GM23338 (cell line): ENCODE measurements around the gene SYT14. TPM values are rescaled to one million over a fixed set of nuclear protein-coding genes. Genes with fewer than 3 reads are reported as not detected.

Experiments used
- ATAC-seq: fragments of 200-7000 bp; cut with Tn5 transposase; 3 replicates; pipeline ENCODE4 v1.9.1; 2020
- DNase-seq: peaks from one replicate; pipeline ENCODE4 v3.0.0-alpha.2; 2015; ENCODE audit warnings: low spot score
- H2AFZ ChIP-seq: fragments of 200-600 bp; sonication (generic); 2 replicates; pipeline ENCODE4 v1.8.0; 2016; ENCODE audit warnings: antibody characterized with exemption, mild to moderate bottlenecking, moderate library complexity
- H3F3A ChIP-seq: fragments of 200-600 bp; sonication (generic); replicated peaks from 2 replicates; pipeline ENCODE4 v1.8.0; 2017; ENCODE audit warnings: antibody characterized with exemption, mixed run types, low read depth
- H3K27ac ChIP-seq: fragments of 200-600 bp; sonication (generic); 2 replicates; pipeline ENCODE4 v1.6.1; 2016; ENCODE audit warnings: low read depth
- H3K27me3 ChIP-seq: fragments of 200-600 bp; sonication (generic); 2 replicates; pipeline ENCODE4 v1.8.0; 2016; ENCODE audit warnings: mild to moderate bottlenecking, mixed run types, moderate library complexity; ENCODE audit not compliant: insufficient read depth
- H3K36me3 ChIP-seq: fragments of 200-600 bp; sonication (generic); 2 replicates; pipeline ENCODE4 v1.8.0; 2016; ENCODE audit warnings: mild to moderate bottlenecking; ENCODE audit not compliant: insufficient read depth
- H3K4me1 ChIP-seq: fragments of 200-600 bp; sonication (generic); 2 replicates; pipeline ENCODE4 v1.8.0; 2016; ENCODE audit warnings: mild to moderate bottlenecking, moderate library complexity; ENCODE audit not compliant: insufficient read depth
- H3K4me2 ChIP-seq: fragments of 200-600 bp; sonication (generic); 2 replicates; pipeline ENCODE4 v1.7.1; 2017; ENCODE audit warnings: mixed run types
- H3K4me3 ChIP-seq: fragments of 200-600 bp; sonication (generic); 2 replicates; pipeline ENCODE4 v1.6.1; 2016; ENCODE audit warnings: mixed run types
- H3K79me2 ChIP-seq: fragments of 200-600 bp; sonication (generic); replicated peaks from 2 replicates; pipeline ENCODE4 v1.8.0; 2017; ENCODE audit warnings: mild to moderate bottlenecking; ENCODE audit not compliant: insufficient read depth
- H3K9me2 ChIP-seq: fragments of 200-600 bp; sonication (generic); 2 replicates; pipeline ENCODE4 v1.8.0; 2017; ENCODE audit not compliant: insufficient read depth
- H4K20me1 ChIP-seq: fragments of 200-600 bp; sonication (generic); replicated peaks from 2 replicates; pipeline ENCODE4 v1.8.0; 2017; ENCODE audit warnings: mild to moderate bottlenecking; ENCODE audit not compliant: insufficient read depth
- H3K27ac Mint-ChIP-seq: 2 replicates; pipeline ENCODE4 v1.8.0; 2020; ENCODE audit warnings: inconsistent platforms, mild to moderate bottlenecking, moderate library complexity, mixed read lengths
- H3K27me3 Mint-ChIP-seq: 3 replicates; pipeline ENCODE4 v1.8.0; 2022; ENCODE audit warnings: low read depth, mild to moderate bottlenecking, moderate library complexity, mixed read lengths, inconsistent platforms; ENCODE audit not compliant: insufficient read depth, poor library complexity
- H3K36me3 Mint-ChIP-seq: 3 replicates; pipeline ENCODE4 v1.8.0; 2021; ENCODE audit warnings: low read depth, mild to moderate bottlenecking, inconsistent platforms, moderate library complexity, mixed read lengths
- H3K4me1 Mint-ChIP-seq: 3 replicates; pipeline ENCODE4 v1.8.0; 2020; ENCODE audit warnings: mild to moderate bottlenecking, inconsistent platforms, mixed read lengths
- H3K4me3 Mint-ChIP-seq: 3 replicates; pipeline ENCODE4 v1.8.0; 2021; ENCODE audit warnings: moderate library complexity, mild to moderate bottlenecking, inconsistent platforms, mixed read lengths
- H3K9me3 Mint-ChIP-seq: 3 replicates; pipeline ENCODE4 v1.8.0; 2020; ENCODE audit warnings: moderate library complexity, mild to moderate bottlenecking, inconsistent platforms, mixed read lengths
- CREB1 ChIP-seq: fragments of 250-450 bp; sonication (Bioruptor Pico); IDR thresholded peaks from 2 replicates; pipeline ENCODE4 v1.5.0; 2020; ENCODE audit warnings: low read depth, mild to moderate bottlenecking, moderate library complexity
- EZH2phosphoT487 ChIP-seq: fragments of 200-600 bp; sonication (generic); IDR thresholded peaks from one replicate; pipeline ENCODE4 v1.8.1; 2018; ENCODE audit warnings: antibody characterized with exemption; ENCODE audit not compliant: unreplicated experiment
- POLR2AphosphoS5 ChIP-seq: IDR thresholded peaks from 2 replicates; pipeline ENCODE4 v1.6.1; 2016; ENCODE audit warnings: antibody characterized with exemption, low read depth
- STAT1 ChIP-seq: IDR thresholded peaks from one replicate; pipeline ENCODE4 v1.6.1; 2016; ENCODE audit warnings: antibody characterized with exemption; ENCODE audit not compliant: unreplicated experiment
- ZNF114 ChIP-seq: fragments of 250-450 bp; sonication (Bioruptor Pico); IDR thresholded peaks from 2 replicates; pipeline ENCODE4 v1.5.0; 2020; ENCODE audit warnings: mild to moderate bottlenecking, moderate library complexity
- polyA plus RNA-seq: library from polyadenylated mRNA; unstranded; fragments of >200 nt; fragmentation: Nextera tagmentation; extraction: Ambion mirVana; gene quantifications from 2 replicates; pipeline ENCODE4 v1.2.1, GENCODE V29; 2016
- total RNA-seq: library from RNA; depleted of rRNA; stranded (reverse); fragments of >200 nt; shearing (Covaris generic); gene quantifications from 2 replicates; pipeline ENCODE4 v1.2.3, GENCODE V29; 2014
- TF ChIP-seq, protein P1 (sequence below): fragments of 250-450 bp; sonication (Bioruptor Pico); IDR thresholded peaks from 2 replicates; pipeline ENCODE4 v1.5.0; 2020; ENCODE audit warnings: mild to moderate bottlenecking, moderate library complexity
- TF ChIP-seq, protein P2 (sequence below), 2 experiments: fragments of 200-600 bp in 1 of 2; sonication (generic) in 1 of 2; conservative IDR thresholded peaks; 2 replicates each; pipeline versions ENCODE4 v1.5.1 to v1.6.1; 2016 to 2017; ENCODE audit warnings: antibody characterized with exemption in 2 of 2, low read depth in 2 of 2, mild to moderate bottlenecking in 2 of 2, moderate library complexity in 1 of 2
- TF ChIP-seq, protein P3 (sequence below): IDR thresholded peaks from 2 replicates; pipeline ENCODE4 v1.6.1; 2016; ENCODE audit warnings: antibody characterized with exemption
- TF ChIP-seq, protein P4 (sequence below): IDR thresholded peaks from one replicate; pipeline ENCODE4 v1.6.1; 2018; ENCODE audit warnings: antibody characterized with exemption; ENCODE audit not compliant: unreplicated experiment

The SYT14 gene
- total and polyA plus RNA-seq, 2 experiments from 2014 or later, result 5.2 to 22.4 TPM

DNA sequence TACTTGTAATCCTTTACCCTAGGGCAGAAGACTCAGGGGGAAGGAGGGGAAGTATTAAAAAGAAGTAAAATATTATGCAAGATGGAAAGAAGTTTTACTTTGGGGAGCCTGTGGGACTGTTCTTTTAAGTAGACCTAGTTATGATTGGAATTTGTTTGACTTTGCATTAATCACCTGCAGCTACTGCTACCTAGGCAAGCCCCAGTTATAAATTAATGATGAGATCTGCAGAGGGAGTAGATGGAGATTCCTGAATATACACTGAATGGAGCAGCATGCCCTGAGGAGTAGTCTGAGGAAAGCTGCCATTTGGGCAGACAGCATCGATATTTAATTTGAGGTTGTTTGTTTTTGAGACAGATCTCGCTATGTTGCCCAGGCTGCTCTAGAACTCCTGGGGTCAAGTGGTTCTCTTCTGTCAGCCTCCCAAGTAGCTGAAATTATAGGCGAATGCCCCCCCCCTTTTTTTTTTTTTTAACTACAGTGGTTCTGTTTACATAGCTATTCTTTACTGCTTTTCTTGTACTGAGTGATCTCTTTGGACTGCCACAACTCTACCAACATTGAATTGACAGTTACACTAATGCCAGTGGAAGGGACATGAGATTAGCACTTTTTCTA lies 213.1 kb downstream of the SYT14 start:
- Mint-ChIP-seq H3K27me3 (no peaks in the 10 kb centered on the region), H3K27ac (no peak overlapping the region), H3K9me3 (no peaks in the 10 kb centered on the region), H3K36me3 (no peaks in the 10 kb centered on the region), H3K4me1 (no peaks in the 10 kb centered on the region), H3K4me3 (no peak overlapping the region)
- Histone ChIP-seq H3K27me3 (no peaks in the 10 kb centered on the region), H3F3A (no peaks in the 10 kb centered on the region), H3K4me2 (no peak overlapping the region), H4K20me1 (no peaks in the 10 kb centered on the region), H3K27ac (no peak overlapping the region), H2AFZ (no peak overlapping the region), H3K4me1 (no peaks in the 10 kb centered on the region), H3K9me2 (no peaks in the 10 kb centered on the region; the same call in 1 of the 2 replicates), H3K4me3 (no peak overlapping the region), H3K79me2 (no peaks in the 10 kb centered on the region), H3K36me3 (no peaks in the 10 kb centered on the region)
- ATAC-seq (no peak), DNase-seq (no peak)
- TF ChIP-seq, protein P1, sequence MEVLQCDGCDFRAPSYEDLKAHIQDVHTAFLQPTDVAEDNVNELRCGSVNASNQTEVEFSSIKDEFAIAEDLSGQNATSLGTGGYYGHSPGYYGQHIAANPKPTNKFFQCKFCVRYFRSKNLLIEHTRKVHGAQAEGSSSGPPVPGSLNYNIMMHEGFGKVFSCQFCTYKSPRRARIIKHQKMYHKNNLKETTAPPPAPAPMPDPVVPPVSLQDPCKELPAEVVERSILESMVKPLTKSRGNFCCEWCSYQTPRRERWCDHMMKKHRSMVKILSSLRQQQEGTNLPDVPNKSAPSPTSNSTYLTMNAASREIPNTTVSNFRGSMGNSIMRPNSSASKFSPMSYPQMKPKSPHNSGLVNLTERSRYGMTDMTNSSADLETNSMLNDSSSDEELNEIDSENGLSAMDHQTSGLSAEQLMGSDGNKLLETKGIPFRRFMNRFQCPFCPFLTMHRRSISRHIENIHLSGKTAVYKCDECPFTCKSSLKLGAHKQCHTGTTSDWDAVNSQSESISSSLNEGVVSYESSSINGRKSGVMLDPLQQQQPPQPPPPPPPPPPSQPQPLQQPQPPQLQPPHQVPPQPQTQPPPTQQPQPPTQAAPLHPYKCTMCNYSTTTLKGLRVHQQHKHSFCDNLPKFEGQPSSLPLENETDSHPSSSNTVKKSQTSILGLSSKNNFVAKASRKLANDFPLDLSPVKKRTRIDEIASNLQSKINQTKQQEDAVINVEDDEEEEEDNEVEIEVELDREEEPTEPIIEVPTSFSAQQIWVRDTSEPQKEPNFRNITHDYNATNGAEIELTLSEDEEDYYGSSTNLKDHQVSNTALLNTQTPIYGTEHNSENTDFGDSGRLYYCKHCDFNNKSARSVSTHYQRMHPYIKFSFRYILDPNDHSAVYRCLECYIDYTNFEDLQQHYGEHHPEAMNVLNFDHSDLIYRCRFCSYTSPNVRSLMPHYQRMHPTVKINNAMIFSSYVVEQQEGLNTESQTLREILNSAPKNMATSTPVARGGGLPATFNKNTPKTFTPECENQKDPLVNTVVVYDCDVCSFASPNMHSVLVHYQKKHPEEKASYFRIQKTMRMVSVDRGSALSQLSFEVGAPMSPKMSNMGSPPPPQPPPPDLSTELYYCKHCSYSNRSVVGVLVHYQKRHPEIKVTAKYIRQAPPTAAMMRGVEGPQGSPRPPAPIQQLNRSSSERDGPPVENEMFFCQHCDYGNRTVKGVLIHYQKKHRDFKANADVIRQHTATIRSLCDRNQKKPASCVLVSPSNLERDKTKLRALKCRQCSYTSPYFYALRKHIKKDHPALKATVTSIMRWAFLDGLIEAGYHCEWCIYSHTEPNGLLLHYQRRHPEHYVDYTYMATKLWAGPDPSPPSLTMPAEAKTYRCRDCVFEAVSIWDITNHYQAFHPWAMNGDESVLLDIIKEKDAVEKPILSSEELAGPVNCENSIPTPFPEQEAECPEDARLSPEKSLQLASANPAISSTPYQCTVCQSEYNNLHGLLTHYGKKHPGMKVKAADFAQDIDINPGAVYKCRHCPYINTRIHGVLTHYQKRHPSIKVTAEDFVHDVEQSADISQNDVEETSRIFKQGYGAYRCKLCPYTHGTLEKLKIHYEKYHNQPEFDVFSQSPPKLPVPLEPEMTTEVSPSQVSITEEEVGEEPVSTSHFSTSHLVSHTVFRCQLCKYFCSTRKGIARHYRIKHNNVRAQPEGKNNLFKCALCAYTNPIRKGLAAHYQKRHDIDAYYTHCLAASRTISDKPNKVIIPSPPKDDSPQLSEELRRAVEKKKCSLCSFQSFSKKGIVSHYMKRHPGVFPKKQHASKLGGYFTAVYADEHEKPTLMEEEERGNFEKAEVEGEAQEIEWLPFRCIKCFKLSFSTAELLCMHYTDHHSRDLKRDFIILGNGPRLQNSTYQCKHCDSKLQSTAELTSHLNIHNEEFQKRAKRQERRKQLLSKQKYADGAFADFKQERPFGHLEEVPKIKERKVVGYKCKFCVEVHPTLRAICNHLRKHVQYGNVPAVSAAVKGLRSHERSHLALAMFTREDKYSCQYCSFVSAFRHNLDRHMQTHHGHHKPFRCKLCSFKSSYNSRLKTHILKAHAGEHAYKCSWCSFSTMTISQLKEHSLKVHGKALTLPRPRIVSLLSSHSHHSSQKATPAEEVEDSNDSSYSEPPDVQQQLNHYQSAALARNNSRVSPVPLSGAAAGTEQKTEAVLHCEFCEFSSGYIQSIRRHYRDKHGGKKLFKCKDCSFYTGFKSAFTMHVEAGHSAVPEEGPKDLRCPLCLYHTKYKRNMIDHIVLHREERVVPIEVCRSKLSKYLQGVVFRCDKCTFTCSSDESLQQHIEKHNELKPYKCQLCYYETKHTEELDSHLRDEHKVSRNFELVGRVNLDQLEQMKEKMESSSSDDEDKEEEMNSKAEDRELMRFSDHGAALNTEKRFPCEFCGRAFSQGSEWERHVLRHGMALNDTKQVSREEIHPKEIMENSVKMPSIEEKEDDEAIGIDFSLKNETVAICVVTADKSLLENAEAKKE (CRISPR knock-in tag), result no peak
- TF ChIP-seq CREB1 (CRISPR knock-in tag) (no peak), ZNF114 (CRISPR knock-in tag) (no peak), POLR2AphosphoS5 (no peak), EZH2phosphoT487 (no peak), STAT1 (no peak)
- TF ChIP-seq, protein P2, sequence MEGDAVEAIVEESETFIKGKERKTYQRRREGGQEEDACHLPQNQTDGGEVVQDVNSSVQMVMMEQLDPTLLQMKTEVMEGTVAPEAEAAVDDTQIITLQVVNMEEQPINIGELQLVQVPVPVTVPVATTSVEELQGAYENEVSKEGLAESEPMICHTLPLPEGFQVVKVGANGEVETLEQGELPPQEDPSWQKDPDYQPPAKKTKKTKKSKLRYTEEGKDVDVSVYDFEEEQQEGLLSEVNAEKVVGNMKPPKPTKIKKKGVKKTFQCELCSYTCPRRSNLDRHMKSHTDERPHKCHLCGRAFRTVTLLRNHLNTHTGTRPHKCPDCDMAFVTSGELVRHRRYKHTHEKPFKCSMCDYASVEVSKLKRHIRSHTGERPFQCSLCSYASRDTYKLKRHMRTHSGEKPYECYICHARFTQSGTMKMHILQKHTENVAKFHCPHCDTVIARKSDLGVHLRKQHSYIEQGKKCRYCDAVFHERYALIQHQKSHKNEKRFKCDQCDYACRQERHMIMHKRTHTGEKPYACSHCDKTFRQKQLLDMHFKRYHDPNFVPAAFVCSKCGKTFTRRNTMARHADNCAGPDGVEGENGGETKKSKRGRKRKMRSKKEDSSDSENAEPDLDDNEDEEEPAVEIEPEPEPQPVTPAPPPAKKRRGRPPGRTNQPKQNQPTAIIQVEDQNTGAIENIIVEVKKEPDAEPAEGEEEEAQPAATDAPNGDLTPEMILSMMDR (conservative IDR thresholded peaks at IDR 0.05; ENCODE audit: low read depth in 2 of 2), result no peak
- TF ChIP-seq, protein P3, sequence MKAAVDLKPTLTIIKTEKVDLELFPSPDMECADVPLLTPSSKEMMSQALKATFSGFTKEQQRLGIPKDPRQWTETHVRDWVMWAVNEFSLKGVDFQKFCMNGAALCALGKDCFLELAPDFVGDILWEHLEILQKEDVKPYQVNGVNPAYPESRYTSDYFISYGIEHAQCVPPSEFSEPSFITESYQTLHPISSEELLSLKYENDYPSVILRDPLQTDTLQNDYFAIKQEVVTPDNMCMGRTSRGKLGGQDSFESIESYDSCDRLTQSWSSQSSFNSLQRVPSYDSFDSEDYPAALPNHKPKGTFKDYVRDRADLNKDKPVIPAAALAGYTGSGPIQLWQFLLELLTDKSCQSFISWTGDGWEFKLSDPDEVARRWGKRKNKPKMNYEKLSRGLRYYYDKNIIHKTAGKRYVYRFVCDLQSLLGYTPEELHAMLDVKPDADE, result no peak
- TF ChIP-seq, protein P4, sequence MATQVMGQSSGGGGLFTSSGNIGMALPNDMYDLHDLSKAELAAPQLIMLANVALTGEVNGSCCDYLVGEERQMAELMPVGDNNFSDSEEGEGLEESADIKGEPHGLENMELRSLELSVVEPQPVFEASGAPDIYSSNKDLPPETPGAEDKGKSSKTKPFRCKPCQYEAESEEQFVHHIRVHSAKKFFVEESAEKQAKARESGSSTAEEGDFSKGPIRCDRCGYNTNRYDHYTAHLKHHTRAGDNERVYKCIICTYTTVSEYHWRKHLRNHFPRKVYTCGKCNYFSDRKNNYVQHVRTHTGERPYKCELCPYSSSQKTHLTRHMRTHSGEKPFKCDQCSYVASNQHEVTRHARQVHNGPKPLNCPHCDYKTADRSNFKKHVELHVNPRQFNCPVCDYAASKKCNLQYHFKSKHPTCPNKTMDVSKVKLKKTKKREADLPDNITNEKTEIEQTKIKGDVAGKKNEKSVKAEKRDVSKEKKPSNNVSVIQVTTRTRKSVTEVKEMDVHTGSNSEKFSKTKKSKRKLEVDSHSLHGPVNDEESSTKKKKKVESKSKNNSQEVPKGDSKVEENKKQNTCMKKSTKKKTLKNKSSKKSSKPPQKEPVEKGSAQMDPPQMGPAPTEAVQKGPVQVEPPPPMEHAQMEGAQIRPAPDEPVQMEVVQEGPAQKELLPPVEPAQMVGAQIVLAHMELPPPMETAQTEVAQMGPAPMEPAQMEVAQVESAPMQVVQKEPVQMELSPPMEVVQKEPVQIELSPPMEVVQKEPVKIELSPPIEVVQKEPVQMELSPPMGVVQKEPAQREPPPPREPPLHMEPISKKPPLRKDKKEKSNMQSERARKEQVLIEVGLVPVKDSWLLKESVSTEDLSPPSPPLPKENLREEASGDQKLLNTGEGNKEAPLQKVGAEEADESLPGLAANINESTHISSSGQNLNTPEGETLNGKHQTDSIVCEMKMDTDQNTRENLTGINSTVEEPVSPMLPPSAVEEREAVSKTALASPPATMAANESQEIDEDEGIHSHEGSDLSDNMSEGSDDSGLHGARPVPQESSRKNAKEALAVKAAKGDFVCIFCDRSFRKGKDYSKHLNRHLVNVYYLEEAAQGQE, result no peak
